B cell (primary cell): ENCODE results near the gene TCERG1L.
"Not testable (repeated sequence)": the region's sequence is repeated elsewhere in the genome, so short reads cannot be mapped to it uniquely, and the experiment has no call there.

Experiments used
- CTCF ChIP-seq: fragments of 200-600 bp; IDR thresholded peaks from one replicate; pipeline ENCODE4 v1.8.0; 2022; ENCODE audit warnings: antibody characterized with exemption, mild to moderate bottlenecking
- EZH2 ChIP-seq: IDR thresholded peaks from 2 replicates; pipeline ENCODE4 v1.6.1; 2012; ENCODE audit warnings: borderline replicate concordance, low read depth, mild to moderate bottlenecking, moderate library complexity, low read length; ENCODE audit not compliant: insufficient read depth, poor library complexity, severe bottlenecking

GRCh38 chr10:131100418-131101410 lies 210.8 kb downstream of the TCERG1L start:
- not testable (repeated sequence) for TF ChIP-seq CTCF, EZH2
